ENCODE data around the gene TMEM170B.

Gene TMEM170B

GRCh38 chr6:11613336-11613735 lies 75.8 kb downstream of the TMEM170B start:
- no peaks in the 10 kb centered on the region for H3K27me3 ChIP-seq (ENCODE audit: insufficient read depth, low read length)
- TF ChIP-seq EZH2 (IDR thresholded peaks at IDR 0.05; ENCODE audit: borderline replicate concordance, low read length), result no peak
- no peaks in the 10 kb centered on the region for H3K79me2 ChIP-seq (ENCODE audit: insufficient read depth, low read length)
- no peak overlapping the region for H3K4me2 ChIP-seq (ENCODE audit: low read length)
- no peak overlapping the region for H3K9ac ChIP-seq (ENCODE audit: low read length)
- H3K9me2 ChIP-seq (ENCODE audit: low read depth, low read length), result no peaks in the 10 kb centered on the region
- no peak overlapping the region for H3K27ac ChIP-seq (ENCODE audit: low read depth, low read length, poor library complexity, severe bottlenecking)
- H3K4me3 ChIP-seq (ENCODE audit: low read depth, low read length, poor library complexity, severe bottlenecking), result no peak overlapping the region
- no peaks in the 10 kb centered on the region for H3K36me3 ChIP-seq (ENCODE audit: insufficient read depth, low read length)
- H3F3A ChIP-seq (ENCODE audit: insufficient read depth, low read length), result no peaks in the 10 kb centered on the region
- H2AFZ ChIP-seq (ENCODE audit: low read length), result no peak overlapping the region
- H3K9me3 ChIP-seq (ENCODE audit: low read length), result no peaks in the 10 kb centered on the region
- H3K4me1 ChIP-seq (ENCODE audit: insufficient read depth, low read length, severe bottlenecking), result no peaks in the 10 kb centered on the region
- H4K20me1 ChIP-seq (ENCODE audit: insufficient read depth, low read length), result no peaks in the 10 kb centered on the region

- Histone ChIP-seq H3K4me3 (ENCODE audit: low read depth, low read length, poor library complexity, severe bottlenecking) (no peak overlapping the region), H3K36me3 (ENCODE audit: insufficient read depth, low read length) (no peaks in the 10 kb centered on the region), H3K79me2 (ENCODE audit: insufficient read depth, low read length) (no peaks in the 10 kb centered on the region), H3F3A (ENCODE audit: insufficient read depth, low read length) (no peaks in the 10 kb centered on the region), H3K27me3 (ENCODE audit: insufficient read depth, low read length) (no peaks in the 10 kb centered on the region), H3K9ac (ENCODE audit: low read length) (no peak overlapping the region), H3K27ac (ENCODE audit: low read depth, low read length, poor library complexity, severe bottlenecking) (no peak overlapping the region), H3K4me1 (ENCODE audit: insufficient read depth, low read length, severe bottlenecking) (no peaks in the 10 kb centered on the region), H4K20me1 (ENCODE audit: insufficient read depth, low read length) (no peaks in the 10 kb centered on the region), H2AFZ (ENCODE audit: low read length) (no peak overlapping the region), H3K4me2 (ENCODE audit: low read length) (no peak overlapping the region), H3K9me2 (ENCODE audit: low read depth, low read length) (no peaks in the 10 kb centered on the region), H3K9me3 (ENCODE audit: low read length) (no peaks in the 10 kb centered on the region)
- no peak for TF ChIP-seq EZH2 (IDR thresholded peaks at IDR 0.05; ENCODE audit: borderline replicate concordance, low read length)
- TF ChIP-seq, protein P1, sequence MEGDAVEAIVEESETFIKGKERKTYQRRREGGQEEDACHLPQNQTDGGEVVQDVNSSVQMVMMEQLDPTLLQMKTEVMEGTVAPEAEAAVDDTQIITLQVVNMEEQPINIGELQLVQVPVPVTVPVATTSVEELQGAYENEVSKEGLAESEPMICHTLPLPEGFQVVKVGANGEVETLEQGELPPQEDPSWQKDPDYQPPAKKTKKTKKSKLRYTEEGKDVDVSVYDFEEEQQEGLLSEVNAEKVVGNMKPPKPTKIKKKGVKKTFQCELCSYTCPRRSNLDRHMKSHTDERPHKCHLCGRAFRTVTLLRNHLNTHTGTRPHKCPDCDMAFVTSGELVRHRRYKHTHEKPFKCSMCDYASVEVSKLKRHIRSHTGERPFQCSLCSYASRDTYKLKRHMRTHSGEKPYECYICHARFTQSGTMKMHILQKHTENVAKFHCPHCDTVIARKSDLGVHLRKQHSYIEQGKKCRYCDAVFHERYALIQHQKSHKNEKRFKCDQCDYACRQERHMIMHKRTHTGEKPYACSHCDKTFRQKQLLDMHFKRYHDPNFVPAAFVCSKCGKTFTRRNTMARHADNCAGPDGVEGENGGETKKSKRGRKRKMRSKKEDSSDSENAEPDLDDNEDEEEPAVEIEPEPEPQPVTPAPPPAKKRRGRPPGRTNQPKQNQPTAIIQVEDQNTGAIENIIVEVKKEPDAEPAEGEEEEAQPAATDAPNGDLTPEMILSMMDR (IDR thresholded peaks at IDR 0.05; ENCODE audit: low read length), result no peak
Measured at GRCh38 chr6:11613858-11614257, 76.3 kb downstream of the TMEM170B start.

DNA sequence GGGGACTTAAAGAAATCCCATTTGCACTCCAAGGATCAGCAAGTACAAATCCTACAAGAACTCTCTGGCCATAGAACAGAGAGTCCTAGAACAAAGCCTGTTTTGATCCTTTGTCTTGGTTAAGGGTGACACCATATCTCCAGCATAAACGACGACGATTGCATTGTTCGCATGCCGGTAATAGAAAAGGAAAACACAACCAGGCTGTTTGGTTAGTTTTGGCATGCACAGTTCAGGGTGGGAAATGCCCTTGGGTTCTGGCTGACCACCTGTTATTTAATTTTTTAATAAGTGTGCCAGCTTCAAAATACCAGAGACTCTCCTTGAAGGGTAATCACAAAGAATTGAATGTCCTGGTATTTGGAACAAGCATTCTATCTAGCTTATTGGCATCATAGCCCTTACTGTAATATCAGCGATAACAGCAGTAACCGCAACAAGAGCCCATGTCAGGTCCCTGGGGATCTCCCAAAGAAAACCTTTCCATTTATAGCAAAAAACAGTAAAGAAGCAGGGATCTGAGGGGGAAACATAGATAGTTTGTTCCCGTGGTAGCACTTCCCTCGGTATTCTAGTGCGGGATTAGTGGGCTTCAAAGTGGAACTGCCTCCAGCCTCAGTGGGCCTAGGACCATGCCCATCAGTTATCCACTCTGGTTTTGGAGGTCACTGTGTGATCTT lies 77.1 kb downstream of the TMEM170B start:
- Histone ChIP-seq H3K36me3 (ENCODE audit: insufficient read depth, low read length) (no peaks in the 10 kb centered on the region), H3F3A (ENCODE audit: insufficient read depth, low read length) (no peaks in the 10 kb centered on the region), H4K20me1 (ENCODE audit: insufficient read depth, low read length) (no peaks in the 10 kb centered on the region), H2AFZ (ENCODE audit: low read length) (no peak overlapping the region), H3K4me1 (ENCODE audit: insufficient read depth, low read length, severe bottlenecking) (no peaks in the 10 kb centered on the region), H3K9ac (ENCODE audit: low read length) (no peak overlapping the region), H3K4me3 (ENCODE audit: low read depth, low read length, poor library complexity, severe bottlenecking) (no peak overlapping the region), H3K27ac (ENCODE audit: low read depth, low read length, poor library complexity, severe bottlenecking) (no peak overlapping the region), H3K4me2 (ENCODE audit: low read length) (no peak overlapping the region), H3K79me2 (ENCODE audit: insufficient read depth, low read length) (no peaks in the 10 kb centered on the region), H3K27me3 (ENCODE audit: insufficient read depth, low read length) (no peaks in the 10 kb centered on the region), H3K9me2 (ENCODE audit: low read depth, low read length) (no peaks in the 10 kb centered on the region), H3K9me3 (ENCODE audit: low read length) (no peaks in the 10 kb centered on the region)
- TF ChIP-seq, protein P1 (IDR thresholded peaks at IDR 0.05; ENCODE audit: low read length), result no peak
- TF ChIP-seq EZH2 (IDR thresholded peaks at IDR 0.05; ENCODE audit: borderline replicate concordance, low read length), result no peak

DNA sequence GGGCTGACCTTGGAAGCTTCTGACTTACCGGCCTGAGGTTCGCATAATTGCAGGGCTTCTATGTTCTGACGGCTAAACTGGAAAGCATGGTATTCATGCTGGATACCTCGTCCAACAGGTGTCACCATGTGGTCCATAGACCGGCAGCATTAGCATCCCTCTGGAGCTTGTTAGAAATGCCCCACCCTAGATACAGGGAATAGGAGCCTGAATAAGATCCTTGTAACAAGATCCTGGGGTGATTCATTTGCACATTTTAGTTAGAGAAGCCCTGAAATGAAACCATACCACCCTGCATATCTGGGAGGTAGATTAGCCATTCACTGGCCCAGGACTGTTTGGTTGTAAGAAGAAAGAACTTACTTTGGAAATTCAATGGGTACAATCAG lies 77.7 kb downstream of the TMEM170B start:
- Histone ChIP-seq H4K20me1 (ENCODE audit: insufficient read depth, low read length) (no peaks in the 10 kb centered on the region), H3K27ac (ENCODE audit: low read depth, low read length, poor library complexity, severe bottlenecking) (no peak overlapping the region), H3K79me2 (ENCODE audit: insufficient read depth, low read length) (no peaks in the 10 kb centered on the region), H3K4me2 (ENCODE audit: low read length) (no peak overlapping the region), H3K36me3 (ENCODE audit: insufficient read depth, low read length) (no peaks in the 10 kb centered on the region), H3K27me3 (ENCODE audit: insufficient read depth, low read length) (no peaks in the 10 kb centered on the region), H3F3A (ENCODE audit: insufficient read depth, low read length) (no peaks in the 10 kb centered on the region), H3K4me1 (ENCODE audit: insufficient read depth, low read length, severe bottlenecking) (no peaks in the 10 kb centered on the region), H3K9me3 (ENCODE audit: low read length) (no peaks in the 10 kb centered on the region), H3K9ac (ENCODE audit: low read length) (no peak overlapping the region), H3K9me2 (ENCODE audit: low read depth, low read length) (no peaks in the 10 kb centered on the region), H2AFZ (ENCODE audit: low read length) (no peak overlapping the region), H3K4me3 (ENCODE audit: low read depth, low read length, poor library complexity, severe bottlenecking) (no peak overlapping the region)
- TF ChIP-seq, protein P1 (IDR thresholded peaks at IDR 0.05; ENCODE audit: low read length), result no peak
- no peak for TF ChIP-seq EZH2 (IDR thresholded peaks at IDR 0.05; ENCODE audit: borderline replicate concordance, low read length)

Data from OCI-LY1 (cell line).